Suprapubic skin (tissue), 3 donors: ENCODE measurements around the gene CALML6.
"Not testable (repeated sequence)": the region's sequence is repeated elsewhere in the genome, so short reads cannot be mapped to it uniquely, and the experiment has no call there.

Source experiments
- CTCF ChIP-seq, 2 donors: fragments of 200-600 bp in 1 of 2; fragments of 450-650 bp in 1 of 2; sonication (generic) in 1 of 2; IDR thresholded peaks; one replicate each; pipeline ENCODE4 v1.5.1; 2016 to 2019; ENCODE audit warnings: antibody characterized with exemption in 2 of 2, mild to moderate bottlenecking in 1 of 2, moderate library complexity in 1 of 2
- POLR2A ChIP-seq, 2 donors: fragments of 450-650 bp; IDR thresholded peaks; one replicate each; pipeline ENCODE4 v1.6.1; 2017; ENCODE audit warnings: antibody characterized with exemption in 2 of 2, mild to moderate bottlenecking in 2 of 2, moderate library complexity in 2 of 2

DNA sequence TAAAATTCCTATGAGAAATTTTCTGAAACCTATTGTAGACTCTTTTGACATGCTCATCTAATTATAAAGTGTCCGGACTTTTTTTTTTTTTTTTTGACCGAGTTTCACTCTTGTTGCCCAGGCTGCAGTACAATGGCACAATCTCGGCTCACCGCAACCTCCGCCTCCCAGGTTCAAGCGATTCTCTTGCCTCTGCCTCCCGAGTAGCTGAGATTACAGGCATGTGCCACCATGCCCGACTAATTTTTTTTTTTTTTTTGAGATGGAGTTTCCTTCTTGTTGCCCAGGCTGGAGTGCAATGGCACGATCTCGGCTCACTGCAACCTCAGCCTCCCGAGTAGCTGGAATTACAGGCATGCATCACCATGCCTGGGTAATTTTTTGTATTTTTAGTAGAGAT, 31.2 kb upstream of the CALML6 start:
- not testable (repeated sequence) for TF ChIP-seq POLR2A, CTCF (IDR thresholded peaks at IDR 0.05)
